Bladder microvascular endothelial cell (primary cell): Measurements from ENCODE around the gene STAM. TPM values are rescaled to one million over a fixed set of nuclear protein-coding genes. Genes with fewer than 3 reads are reported as not detected.

Experiments
- total RNA-seq: library from RNA; depleted of rRNA; stranded (reverse); fragments of >200 nt; gene quantifications from 2 replicates; pipeline ENCODE4 v1.2.3, GENCODE V29; 2014

STAM gene
- total RNA-seq = 8.6 and 21.8 TPM in 2 replicates

GRCh38 chr10:17643755-17644484 lies at the start of gene STAM:
STAM (plus strand) TSS chr10:17644151; CDS start chr10:17644340, 189 bp downstream.

GRCh38 chr10:17617031-17617911 lies 26.7 kb upstream of the STAM start, which contains the start of gene HACD1:
HACD1 (minus strand) TSS chr10:17617374; CDS start chr10:17617339, 35 bp downstream.

GRCh38 chr10:17751781-17752445 lies 108.0 kb downstream of the STAM start, which contains the start of gene TMEM236:
TMEM236 (plus strand) TSS chr10:17752201; CDS start chr10:17752296, 95 bp downstream.

Other genes starting within 250 kb of the STAM start
- gene ST8SIA6, start 189.6 kb upstream of the STAM start, total RNA-seq = 0.16 and 0.25 TPM in 2 replicates
- 21.4 and 24.0 TPM in 2 replicates for gene HACD1, start 26.8 kb upstream of the STAM start, total RNA-seq
- 0.32 and 2.1 TPM in 2 replicates for gene TMEM236, start 108.0 kb downstream of the STAM start, total RNA-seq
- gene MRC1, start 165.2 kb downstream of the STAM start, total RNA-seq = 2.1 and 281 TPM in 2 replicates